Suprapubic skin (tissue), 4 donors: ENCODE data around the gene ZBTB47.

Source experiments
- EP300 ChIP-seq: sonication (generic); formaldehyde crosslinking; IDR thresholded peaks from one replicate; pipeline ENCODE4 v1.6.1; 2017; ENCODE audit warnings: antibody characterized with exemption
- POLR2A ChIP-seq, 2 donors: fragments of 450-650 bp; IDR thresholded peaks; one replicate each; pipeline ENCODE4 v1.6.1; 2017; ENCODE audit warnings: antibody characterized with exemption in 2 of 2, mild to moderate bottlenecking in 2 of 2, moderate library complexity in 2 of 2
- POLR2AphosphoS5 ChIP-seq, 3 donors: sonication (generic); formaldehyde crosslinking; IDR thresholded peaks; one replicate each; pipeline ENCODE4 v1.6.1; 2017; ENCODE audit warnings: antibody characterized with exemption in 3 of 3
- TF ChIP-seq, protein P1 (sequence below), 2 donors: fragments of 200-600 bp in 1 of 2; fragments of 450-650 bp in 1 of 2; sonication (generic) in 1 of 2; IDR thresholded peaks; one replicate each; pipeline ENCODE4 v1.5.1; 2016 to 2019; ENCODE audit warnings: antibody characterized with exemption in 2 of 2, mild to moderate bottlenecking in 1 of 2, moderate library complexity in 1 of 2

DNA sequence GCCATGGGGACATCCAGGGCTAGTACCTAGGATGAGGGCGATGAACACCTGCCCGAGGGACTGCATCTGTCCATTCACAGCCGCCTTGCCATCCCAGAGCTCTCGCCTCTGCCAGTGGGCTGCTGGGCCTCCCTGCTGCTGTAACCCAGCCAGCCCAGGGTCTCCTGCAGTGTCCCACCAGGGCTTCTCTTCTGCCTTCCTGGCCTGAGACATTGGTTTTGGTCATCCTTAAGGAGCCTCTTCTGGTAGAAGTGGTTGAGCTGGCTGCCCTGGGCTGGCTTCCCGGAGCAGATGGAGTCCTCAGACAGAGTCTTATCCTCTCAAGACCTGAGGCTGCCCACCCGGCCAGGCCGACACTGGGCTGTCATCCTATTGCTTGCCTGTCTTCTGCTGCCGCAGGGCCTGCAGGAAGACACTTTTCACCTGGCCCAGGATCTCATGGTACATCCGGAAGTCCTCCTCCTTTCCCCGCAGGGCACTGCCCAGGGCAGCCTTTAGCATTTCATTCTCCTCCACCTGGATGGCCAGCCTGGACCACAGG lies 55.2 kb downstream of the ZBTB47 start:
- TF ChIP-seq, protein P1, sequence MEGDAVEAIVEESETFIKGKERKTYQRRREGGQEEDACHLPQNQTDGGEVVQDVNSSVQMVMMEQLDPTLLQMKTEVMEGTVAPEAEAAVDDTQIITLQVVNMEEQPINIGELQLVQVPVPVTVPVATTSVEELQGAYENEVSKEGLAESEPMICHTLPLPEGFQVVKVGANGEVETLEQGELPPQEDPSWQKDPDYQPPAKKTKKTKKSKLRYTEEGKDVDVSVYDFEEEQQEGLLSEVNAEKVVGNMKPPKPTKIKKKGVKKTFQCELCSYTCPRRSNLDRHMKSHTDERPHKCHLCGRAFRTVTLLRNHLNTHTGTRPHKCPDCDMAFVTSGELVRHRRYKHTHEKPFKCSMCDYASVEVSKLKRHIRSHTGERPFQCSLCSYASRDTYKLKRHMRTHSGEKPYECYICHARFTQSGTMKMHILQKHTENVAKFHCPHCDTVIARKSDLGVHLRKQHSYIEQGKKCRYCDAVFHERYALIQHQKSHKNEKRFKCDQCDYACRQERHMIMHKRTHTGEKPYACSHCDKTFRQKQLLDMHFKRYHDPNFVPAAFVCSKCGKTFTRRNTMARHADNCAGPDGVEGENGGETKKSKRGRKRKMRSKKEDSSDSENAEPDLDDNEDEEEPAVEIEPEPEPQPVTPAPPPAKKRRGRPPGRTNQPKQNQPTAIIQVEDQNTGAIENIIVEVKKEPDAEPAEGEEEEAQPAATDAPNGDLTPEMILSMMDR (IDR thresholded peaks at IDR 0.05), result no peak
- TF ChIP-seq POLR2AphosphoS5 (IDR thresholded peaks at IDR 0.05) (no peak), POLR2A (IDR thresholded peaks at IDR 0.05) (no peak), EP300 (no peak)
